Frontal cortex (tissue), 4 donors: ENCODE measurements around the gene SETD3. TPM values are rescaled to one million over a fixed set of nuclear protein-coding genes. Genes with fewer than 3 reads are reported as not detected.

Source experiments
- DNase-seq, 2 donors: peaks; one replicate each; pipeline ENCODE4 v3.0.0; 2012; ENCODE audit warnings: low spot score in 2 of 2
- FAIRE-seq: peaks from 2 replicates; lab custom pipeline; 2012; peaks lifted over from hg19 to GRCh38; lab: Jason Lieb, UNC
- total RNA-seq: library from RNA; depleted of rRNA; stranded (reverse); fragments of >200 nt; gene quantifications from one replicate; pipeline ENCODE4 v1.2.3, GENCODE V29; 2014
- donor health status: control.
- donor health status: control.
- donor health status: control.

SETD3 gene
- 119 TPM for total RNA-seq

GRCh38 chr14:99479906-99480869 lies at the start of gene SETD3:
Gene SETD3, minus strand, starts transcription at chr14:99480859. Its CDS starts 15,054 bp downstream, at chr14:99465805.
- no peak for FAIRE-seq
- peak; percentile 22 to 55 for DNase-seq

GRCh38 chr14:99529899-99530298 lies 49.2 kb upstream of the SETD3 start:
- no peak for FAIRE-seq
- no peak for DNase-seq

GRCh38 chr14:99527427-99528076 lies 46.9 kb upstream of the SETD3 start:
- DNase-seq (no peak), FAIRE-seq (no peak)

DNA sequence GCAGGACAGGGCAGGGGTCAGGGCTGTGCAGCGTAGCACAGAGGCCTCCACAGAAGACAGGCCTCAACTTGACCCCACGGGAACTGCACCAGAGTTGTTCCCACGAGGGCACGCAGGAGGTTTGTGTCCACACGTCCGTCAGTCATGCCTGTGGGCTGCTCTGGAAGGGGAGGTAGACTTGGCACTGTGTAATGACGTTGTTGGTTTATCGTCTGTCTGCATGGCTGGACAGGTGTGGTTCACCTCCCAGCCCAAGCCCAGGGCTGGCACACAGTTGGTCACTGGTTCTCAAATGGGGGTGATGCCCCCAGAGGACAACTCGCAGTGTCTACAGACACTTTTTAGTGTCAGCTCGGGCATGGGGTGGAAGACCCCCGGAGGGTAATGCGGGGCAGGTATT lies 46.4 kb upstream of the SETD3 start:
- no peak for DNase-seq
- no peak for FAIRE-seq

- no peak for FAIRE-seq
- no peak for DNase-seq
Measured at GRCh38 chr14:99525699-99526080, 45.0 kb upstream of the SETD3 start.

- DNase-seq (peak in 1 of 2 donors; percentile 59), FAIRE-seq (no peak)
Measured at GRCh38 chr14:99524804-99525698, 44.4 kb upstream of the SETD3 start.

DNA sequence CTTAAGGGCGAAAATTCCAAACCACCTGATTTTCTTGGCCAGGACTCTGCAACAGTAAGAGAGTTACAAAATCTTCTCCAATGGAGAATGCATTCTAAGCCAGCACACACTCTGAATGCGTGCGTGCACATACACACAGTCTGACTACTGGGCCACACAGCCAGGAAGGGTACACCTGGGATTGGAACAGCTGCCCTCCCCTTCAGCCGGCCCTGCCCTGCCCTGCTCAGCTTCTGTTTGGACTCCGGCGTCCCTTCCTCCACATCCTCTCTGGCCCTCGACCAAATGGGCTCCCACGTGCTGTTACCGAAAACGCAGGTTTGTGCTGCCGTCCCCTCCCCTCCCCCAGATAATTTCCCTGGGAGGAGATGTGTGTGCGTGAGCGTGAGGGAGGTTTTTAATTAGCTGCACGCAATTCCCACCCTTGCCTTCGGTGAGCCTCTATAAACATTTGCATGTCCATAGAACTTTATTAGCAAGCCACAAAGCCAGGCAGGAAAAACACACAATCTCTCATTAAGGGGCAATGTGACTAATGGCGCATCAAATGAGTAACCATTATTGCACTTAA lies 43.5 kb upstream of the SETD3 start:
- FAIRE-seq (no peak), DNase-seq (no peak)

DNA sequence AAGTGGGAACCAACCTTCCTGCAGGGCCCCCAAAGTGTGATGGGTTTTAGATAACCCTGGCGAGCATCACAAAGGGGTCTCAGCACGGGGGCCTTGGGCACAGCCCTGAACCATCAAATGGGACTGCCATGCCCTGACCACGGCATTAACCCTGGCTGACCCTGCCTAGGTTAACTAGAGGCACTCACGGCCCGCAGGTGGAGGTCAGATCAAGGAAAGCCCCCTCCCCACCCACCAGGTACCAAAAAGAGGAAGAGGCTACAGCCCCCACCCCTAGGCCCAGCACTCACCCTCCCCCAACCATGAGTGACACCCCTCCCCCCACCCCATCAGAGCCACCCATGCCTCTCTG lies 43.0 kb upstream of the SETD3 start:
- FAIRE-seq, result no peak
- no peak for DNase-seq

DNA sequence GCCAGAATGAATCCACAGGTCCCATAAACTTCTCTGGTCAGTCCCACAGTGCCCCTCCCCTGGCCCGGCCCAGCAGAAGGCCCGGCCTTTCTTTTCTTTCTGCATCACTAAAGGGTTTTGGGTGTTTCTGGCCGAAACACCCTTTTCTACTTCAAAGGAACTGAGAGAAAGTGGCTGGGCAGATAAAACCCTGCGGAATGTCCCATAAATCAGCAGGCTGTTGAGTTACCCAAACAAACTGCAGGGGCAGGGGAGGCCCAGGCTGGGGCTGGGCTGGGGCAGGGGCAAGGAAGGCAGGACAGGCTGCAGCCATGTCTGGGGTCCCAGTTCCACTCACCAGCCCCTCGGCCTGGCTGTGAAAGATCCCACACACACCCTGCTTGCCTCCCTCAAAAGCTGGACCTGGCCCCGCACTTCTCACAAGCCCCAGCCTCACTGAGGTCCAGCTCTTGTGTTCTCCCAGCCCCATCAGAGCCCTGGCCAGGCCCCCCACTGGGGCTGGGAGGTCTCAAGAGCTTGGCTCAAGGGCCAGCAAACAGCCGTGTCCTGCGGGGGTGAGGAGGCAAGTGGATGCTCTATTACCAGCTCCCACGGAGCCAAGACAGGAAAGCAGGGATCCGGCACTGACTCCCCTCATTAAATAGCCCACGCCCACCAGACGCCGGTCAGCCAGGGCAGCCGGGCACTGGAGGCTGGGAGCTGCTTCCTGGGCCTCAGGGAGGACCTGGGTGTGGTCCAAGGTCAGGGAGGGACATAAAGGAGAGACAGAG lies 42.5 kb upstream of the SETD3 start:
- no peak for FAIRE-seq

GRCh38 chr14:99522457-99522891 lies 41.8 kb upstream of the SETD3 start:
- FAIRE-seq (no peak), DNase-seq (no peak)

More for the DNA sequence above, 42.5 kb upstream of the SETD3 start:
- no peak for DNase-seq

DNA sequence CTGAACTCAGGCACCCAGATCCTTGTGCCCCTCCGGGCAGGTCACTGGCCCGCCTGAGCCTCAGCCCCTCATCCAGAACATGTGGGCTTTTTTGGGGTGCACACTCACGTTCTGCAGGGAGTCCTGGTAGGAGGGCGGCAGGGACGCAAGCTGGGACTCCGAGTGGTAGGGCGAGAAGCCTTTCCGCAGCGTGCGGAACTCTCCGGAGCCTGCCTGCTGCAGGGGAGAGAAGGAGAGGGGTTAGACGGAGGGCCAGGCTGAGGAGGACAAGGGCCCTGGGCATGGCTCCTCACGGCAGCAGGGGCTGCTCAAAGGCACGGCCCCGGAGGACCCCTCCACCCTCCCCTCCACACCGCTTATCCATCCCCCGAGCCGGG lies 41.4 kb upstream of the SETD3 start:
- FAIRE-seq, result no peak

DNA sequence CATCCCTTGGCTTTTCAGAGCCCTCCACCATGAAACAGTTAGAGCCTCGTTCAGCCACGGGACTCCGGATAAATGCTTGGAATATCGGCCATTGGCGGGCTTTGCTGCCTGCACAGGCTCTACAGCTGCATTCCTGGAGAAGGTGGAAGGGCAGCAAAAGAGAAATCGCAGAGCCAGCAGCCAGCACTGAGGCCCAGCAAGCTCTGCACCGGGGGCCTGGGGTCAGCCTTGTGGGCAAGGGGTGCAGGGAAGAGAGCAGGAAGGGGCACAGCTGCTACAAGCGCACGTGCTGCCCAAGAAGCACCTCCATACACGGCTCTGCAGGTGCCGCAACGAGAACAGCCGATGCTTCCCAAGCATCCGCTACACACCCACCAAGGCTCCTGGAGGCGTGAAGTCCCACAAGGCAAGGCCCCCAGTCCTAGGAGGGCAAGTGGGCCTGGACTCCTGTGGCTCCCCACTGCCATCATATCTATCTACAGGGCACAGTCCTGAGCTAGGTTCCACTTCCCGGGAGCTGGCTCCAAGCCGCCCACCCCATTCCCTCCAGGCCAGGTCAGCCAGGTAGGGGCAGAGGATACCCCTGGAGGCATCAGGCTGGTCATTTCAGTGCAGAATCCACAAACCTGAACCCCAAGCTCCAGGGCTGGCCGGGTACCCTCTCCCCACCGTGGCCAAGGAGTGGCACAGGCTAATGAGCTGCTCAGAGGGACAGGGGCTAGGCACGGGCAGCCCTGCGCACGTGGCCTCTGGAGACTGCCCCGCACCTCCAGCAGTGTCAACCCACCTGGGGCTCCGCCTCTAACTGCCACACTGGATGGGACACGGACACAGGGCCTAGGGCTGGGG lies 40.7 kb upstream of the SETD3 start:
- DNase-seq, result no peak
- no peak for FAIRE-seq

More for the DNA sequence above, 41.4 kb upstream of the SETD3 start:
- no peak for DNase-seq

- no peak for FAIRE-seq
- DNase-seq, result no peak
Measured at GRCh38 chr14:99520571-99521081, 40.0 kb upstream of the SETD3 start.

DNA sequence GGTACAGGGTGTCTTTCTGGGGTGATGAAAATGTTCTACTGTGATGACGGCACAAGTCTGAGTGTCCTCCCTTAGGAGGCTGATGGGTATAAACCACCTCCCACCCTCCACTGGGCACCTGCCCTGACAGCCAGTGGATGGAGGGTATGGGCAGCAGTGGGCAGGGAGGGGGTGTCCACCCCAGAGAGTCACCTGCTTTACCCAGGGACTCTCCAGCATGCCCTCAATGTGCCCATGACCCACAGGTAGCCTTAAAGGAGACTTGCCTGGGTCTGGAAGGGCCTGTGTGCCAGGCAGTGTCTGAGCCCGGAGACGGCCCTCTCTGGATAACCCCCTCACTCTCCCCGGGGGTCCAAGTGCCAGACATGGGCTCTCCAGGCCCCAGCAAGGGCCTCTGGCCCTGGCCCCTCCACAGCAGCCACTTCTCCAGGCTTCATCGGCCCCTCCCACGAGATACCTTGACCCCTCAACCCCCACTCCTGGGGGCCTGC lies 39.3 kb upstream of the SETD3 start:
- no peak for DNase-seq
- no peak for FAIRE-seq

- no peak for FAIRE-seq
Measured at GRCh38 chr14:99519347-99519881, 38.8 kb upstream of the SETD3 start.

GRCh38 chr14:99518441-99519346 lies 38.0 kb upstream of the SETD3 start:
- DNase-seq, result peak; percentile 79 to 89
- no peak for FAIRE-seq

More at GRCh38 chr14:99519347-99519881, 38.8 kb upstream of the SETD3 start:
- no peak for DNase-seq
